Stimulated activated CD8-positive, alpha-beta memory T cell treated with anti-CD3 and anti-CD28 coated beads, Interleukin-7, amount 100 ng/mL, for 1 hour (primary cell): Measurements from ENCODE around the gene TBPL2.
A peak's percentile ranks its signal among the peaks of the same experiment; 100 is the strongest.
"Not testable (repeated sequence)": the region's sequence is repeated elsewhere in the genome, so short reads cannot be mapped to it uniquely, and the experiment has no call there.

Experiments
- DNase-seq, 2 donors: peaks; one replicate each; pipeline ENCODE4 v3.0.0-alpha.2; 2020; ENCODE audit warnings: low read depth in 2 of 2

The TBPL2 gene

DNA sequence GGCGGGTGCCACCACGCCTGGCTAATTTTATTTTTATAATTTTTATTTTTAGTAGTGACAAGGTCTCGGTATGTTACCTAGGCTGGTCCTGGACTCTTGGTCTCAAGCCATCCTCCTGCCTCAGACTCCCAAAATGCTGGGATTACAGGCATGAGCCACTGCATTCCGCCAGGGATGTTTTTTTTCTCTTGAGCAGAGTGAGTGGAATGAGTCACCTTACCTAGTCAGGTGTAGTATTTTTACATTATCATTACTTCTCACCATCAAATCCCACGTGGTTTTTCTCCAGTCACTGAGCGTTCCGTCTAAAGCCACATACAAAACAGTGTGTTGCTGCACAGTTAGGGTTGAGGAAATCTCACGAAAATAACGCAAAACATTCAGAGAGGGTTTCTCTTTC lies 870 bp upstream of the TBPL2 start:
- DNase-seq: no peak

DNA sequence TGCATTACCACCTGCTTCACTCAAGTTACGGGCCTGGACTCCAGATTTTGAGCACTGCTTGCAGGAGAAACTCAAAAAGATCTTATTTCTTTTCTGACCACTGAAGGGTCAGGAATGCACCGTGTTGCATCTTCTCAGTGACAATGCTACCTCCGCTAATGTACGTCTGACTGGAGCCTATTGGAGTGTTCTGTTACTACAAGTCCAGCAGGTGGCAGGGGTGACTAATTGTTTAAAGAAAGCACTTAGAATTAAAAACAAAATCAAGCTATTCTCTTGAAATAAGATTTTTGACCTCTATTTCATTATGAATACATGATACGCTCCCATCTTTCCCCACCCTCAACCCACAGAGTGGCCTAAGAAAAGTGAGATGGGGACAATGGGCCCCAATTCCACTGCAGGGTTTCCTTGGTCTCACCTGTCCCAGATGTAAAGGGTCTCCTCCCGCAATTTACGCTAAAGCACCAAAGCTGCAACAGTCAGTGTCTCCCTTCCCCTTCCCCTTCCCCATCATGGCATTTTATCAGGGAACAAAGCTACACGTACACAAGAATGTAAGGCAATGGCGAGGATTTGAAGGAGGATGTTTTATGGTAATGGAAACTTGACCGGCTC lies 2.2 kb downstream of the TBPL2 start:
- DNase-seq: no peak

DNA sequence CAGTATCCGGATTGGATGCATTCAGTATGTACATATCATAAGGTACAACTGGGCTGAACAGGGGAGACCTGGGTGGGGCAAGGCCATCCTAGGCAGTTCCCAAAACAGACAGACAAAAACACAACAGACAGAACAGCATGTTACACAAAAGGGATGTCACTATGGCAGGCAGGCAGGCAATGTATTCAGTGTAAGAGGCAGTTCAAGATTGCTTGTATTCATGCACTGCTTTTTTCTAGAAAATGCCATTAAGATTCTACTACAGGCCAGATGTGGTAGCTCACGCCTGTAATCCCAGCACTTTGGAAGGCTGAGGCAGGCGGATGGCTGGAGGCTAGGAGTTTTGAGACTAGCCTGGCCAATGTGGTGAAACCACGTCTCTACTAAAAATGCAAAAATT lies 3.5 kb downstream of the TBPL2 start:
- DNase-seq: no peak

DNA sequence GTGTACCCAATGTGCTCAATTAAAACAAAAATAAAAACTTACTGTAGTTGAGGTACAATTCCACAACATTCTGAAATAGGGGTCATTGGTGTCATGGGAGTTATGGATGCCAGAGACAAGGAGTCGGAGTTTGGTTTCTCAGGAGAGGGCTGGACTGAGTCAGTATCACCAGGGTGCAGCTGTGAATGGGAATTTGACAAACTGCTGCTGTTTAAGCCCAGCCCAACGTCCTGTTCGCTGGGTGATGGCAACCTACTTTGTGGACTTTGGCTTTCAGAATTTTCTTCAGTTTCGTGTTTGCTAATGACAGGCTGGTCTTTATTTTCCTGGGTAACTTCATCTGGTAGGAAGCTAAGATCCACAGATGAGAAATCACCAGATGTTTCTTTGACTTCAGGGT lies 3.9 kb downstream of the TBPL2 start:
- no peak for DNase-seq

DNA sequence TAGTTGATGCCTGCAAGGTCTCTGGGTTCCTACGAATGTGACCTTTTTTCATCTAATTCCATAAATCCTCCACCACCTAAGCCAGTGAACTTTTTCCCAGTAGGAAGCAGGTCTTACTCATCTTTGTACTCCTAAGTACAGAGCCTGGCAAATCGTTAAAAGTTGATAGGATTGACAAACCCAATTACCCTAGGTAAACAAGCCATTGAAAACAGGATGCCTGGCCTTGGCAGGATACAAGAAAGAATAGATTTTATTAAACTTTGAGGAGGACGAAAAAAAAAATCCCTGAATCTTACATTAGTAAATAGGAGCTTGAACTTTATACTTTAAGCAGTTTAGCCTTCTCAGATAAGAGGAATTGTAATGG lies 5.6 kb downstream of the TBPL2 start:
- no peak for DNase-seq

DNA sequence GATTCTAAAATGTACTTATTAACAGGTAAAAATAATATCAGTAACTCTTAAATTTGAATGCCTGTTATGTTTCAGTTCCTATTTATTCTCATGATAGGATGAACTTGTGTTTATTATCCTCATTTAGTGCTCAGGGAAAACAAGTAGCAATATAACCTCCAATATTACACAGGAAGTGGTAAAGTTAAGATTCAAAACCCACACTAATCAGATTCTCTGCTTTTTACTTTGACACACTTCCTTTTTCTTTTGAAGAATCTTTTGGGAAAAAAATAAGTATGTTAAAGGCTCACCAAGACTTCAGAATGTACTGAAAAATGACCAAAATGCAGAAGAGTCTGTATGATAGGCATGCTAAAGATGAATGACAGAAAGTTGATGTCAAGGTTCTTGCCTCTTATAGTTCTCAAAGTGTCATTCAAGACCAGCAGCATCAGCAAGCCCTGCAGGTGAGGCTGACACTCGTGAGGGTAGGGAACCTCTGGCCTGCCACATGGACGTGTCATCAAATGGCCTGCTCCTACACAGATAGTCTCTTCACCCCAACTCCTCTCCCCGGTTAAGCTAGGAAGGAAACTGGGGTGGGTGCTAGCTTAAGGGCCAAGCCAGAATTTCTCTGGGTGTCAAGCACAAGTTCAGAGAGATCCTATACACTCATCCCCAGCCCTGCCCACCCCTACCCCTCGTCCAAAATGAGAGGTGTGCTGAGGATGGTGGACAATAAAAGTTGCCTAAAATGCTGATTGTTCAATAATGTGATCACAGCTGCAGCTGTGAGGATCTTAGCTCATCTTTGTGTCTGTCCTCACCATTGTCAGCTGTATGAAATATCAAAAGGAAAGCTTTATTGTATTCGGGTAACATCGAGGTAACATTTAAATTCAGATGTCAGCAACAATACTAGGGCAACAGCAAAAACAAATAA lies 6.3 kb downstream of the TBPL2 start:
- DNase-seq: no peak

DNA sequence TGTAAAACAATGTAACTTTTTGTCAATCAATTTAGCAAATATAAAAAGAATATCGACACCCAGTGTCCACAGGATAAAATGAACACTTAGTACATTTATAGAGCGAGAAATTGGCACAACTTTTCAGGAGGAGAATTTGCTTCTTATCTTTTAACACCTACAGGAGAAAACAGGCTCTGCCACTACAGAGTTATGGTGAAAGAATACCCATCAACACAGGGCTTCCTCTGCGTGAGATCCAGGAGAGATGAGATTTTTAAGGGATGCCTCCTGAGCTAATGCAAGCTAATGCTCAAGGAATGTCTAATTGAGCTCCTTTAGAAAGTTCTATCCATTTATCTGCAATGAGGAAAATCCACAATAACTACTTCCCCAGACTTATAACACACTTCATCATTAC lies 7.8 kb downstream of the TBPL2 start:
- DNase-seq: no peak

DNA sequence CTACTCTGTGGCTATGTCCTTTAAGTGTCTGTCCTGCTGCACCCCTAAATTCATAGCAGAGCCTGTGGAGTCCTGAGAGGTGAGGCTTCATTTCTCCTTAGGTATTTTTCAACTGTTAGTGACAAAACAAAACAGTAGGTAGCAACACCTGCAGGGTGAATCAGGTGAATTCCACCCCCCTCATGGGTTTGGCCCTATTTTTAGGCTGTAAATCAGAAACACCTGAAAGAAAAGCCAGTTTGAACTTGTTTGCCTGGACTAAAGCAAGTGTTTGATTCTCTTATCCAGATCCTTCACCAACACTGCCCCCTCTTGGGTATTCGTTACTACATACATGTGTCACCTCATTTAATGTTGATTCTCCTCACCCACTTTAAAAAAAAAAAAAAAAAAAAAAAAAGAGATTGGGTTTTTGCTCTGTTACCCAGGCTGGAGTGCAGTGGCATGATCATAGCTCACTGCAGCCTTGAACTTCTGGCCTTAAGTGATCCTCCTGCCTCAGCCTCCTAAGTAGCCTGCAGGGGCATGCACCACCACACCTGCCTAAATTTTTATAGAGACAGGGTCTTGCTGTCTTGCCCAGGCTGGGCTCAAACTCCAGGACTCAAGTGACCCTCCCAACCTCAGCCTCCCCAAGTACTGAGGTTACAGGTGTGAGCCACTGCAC lies 10.3 kb downstream of the TBPL2 start:
- DNase-seq: no peak

DNA sequence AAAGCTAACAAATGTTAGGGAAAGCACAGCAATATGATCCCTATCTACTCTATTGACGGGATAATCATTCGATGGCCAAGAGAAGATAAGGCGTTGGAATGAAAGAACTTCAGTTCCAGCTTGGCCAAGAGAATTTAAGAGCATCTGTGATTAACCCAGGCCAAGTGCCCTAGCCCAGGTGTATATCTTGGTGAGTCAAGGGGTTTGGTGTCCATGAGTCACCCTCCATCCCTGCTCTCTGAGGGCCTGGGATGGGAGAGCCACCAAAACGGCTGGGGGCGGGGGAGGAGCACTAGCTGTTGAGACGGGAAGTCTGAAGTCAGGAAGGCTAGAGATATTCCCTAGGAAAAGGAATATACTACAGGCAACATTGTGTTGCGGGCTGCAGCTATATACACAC lies 13.0 kb downstream of the TBPL2 start:
- DNase-seq: no peak

DNA sequence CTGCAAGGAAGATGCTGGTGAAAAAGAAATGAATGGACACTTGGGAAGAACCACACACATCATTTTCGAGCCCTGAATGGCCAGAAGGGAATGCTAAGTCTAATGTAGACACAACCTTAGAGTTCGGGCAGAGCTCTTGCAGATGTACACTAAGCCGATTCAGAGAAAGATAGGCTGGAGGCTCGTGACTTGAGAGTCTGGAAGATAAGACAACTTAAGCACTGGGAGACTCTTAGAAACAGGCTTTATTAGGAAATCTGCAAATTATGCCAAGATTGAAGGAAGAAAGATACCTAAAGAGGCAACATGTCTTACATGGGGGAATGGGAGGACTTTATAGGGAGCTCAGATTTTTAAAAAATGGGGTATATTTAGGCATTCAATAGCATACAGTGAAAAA lies 13.5 kb downstream of the TBPL2 start:
- no peak for DNase-seq

DNA sequence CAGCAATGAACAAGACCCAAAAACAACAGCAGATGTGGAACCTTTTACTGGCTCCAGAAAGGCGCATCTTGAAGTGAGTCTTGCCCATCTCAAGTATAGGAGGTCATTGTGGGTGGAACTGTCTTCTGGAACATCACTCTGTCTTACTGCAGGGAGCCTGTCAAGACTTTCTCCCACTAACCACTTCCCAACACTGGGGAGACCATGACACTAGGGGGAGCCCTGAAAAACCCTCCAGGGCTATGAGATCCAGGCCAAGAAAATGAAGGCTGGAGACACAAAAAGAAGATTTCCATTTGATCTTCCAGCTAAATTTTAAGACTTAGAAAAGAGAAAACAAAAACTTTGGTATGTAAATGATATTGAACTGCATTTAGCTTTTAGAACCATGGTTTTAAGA lies 15.3 kb downstream of the TBPL2 start:
- DNase-seq: no peak

DNA sequence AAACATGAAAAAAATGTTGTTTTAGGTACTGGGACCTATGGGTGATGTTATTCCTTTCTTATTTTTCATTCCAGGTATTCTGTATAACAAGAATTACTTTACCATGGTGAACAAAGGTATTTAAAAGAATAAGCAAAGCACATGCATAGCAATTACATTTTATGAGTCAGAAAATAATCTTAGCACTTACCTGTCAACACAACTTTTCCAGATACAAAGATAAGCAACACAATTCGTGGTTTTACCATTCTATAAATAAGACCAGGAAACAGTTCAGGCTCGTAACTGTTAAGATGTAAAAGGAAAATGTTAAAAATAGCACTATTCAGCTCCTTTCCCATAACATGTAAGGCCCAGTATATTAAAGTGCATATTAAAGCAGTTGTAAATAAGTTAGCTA lies 16.4 kb downstream of the TBPL2 start:
- DNase-seq: no peak

DNA sequence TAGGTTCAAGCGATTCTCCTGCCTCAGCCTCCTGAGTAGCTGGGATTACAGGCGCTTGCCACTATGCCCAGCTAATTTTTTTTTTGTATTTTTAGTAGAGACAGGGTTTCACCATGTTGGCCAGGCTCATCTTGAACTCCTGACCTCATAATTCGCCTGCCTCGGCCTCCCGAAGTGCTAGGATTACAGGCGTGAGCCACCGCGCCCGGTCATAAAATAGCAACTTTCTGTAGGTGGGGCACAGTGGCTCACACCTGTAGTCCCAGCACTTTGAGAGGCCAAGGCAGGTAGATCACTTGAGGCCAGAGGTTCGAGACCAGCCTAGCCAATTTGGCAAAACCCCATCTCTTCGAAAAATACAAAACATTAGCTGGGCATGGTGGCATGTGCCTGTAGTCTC lies 18.1 kb downstream of the TBPL2 start:
- DNase-seq: not testable (repeated sequence)

DNA sequence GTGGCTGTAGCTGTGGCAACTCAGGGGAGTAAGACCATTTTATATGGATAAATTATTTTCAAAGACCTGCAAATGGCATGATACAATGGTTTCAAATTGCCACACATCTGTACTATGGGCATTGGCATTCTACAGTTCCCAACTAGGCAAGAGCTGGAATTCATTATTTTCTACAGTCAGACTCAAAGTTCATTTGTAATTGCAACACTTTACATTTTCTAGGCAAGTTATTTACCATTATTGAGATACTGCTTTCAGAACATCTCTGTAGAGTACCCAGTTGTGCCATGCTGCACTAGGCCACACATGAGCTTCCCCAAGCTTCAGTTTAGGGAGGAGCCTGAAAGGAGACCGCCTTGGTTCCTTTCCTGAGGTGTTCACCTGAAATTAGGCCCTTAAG lies 20.8 kb downstream of the TBPL2 start:
- DNase-seq: no peak

DNA sequence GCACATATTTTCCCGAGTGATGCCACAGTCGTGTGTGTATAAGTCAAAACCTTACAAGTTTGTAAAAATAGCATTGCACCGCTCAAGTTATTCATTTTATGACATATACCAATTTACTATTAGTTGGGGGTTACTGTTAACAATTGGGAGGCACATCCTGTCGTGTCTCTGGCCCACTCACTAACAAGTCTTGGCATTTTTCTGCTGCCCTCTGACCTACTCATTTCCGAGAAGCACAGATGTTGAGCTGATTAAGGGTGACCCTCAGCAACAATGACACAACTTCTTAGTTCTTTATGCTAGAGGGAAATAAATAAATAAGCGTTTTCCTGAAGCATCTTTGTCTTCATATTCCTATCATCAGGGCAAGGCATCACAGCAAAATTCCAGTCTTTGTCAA lies 22.0 kb downstream of the TBPL2 start:
- no peak for DNase-seq

DNA sequence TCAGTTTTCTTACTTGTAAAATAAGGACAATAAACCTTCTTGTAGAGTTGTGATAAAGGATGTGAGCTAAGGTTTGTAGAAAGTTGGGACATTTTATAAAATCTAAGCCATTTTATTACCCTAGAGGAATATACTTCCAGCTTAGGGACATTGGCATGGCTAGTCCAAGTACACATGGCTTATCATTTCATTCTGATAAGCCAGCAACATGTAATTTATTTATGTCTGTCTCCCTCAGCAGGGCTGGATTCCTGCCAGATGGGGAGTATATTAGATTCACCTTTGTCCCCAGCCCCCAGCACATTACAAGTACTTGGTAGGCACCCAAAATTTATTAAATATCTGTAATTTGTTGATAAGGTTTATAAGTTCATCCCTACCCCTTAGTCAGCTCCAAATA lies 22.5 kb downstream of the TBPL2 start:
- no peak for DNase-seq

DNA sequence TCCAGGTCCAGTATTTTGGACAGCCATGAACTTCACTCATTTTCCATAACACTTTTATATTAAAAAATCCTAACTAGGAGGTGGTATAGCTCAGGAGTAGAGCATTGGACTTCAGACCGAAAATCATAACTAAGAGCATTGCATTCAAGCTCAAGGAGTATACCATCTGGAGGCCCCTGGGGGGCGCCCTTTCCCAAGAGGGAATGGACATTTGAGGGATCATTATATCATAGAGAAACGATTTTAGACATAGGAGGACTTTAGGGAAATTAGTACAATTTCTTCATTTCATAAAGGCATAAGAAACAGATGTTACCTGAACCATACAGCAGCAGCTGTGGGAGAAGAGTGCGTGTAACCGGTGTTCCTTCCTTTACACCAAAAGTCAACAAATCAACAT lies 23.6 kb downstream of the TBPL2 start:
- DNase-seq: no peak

DNA sequence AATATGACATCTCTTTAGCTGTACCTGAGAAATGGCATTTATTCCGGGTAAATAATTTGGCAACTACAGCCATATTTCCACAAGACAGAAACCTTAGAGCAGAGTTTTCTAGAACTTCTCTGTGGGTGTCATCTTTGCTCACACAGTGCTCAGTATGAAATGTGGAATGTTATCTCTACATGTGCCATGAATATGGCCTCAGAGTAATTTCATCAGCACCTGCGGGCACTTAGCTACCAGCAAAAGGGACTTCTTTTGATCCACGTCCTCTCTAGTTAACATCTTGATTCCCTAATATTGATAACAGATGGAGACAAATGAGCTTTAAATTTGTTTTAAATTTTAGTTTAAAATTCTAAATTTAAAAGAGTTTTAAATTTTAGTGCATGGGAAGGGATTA lies 25.9 kb downstream of the TBPL2 start:
- DNase-seq: no peak

DNA sequence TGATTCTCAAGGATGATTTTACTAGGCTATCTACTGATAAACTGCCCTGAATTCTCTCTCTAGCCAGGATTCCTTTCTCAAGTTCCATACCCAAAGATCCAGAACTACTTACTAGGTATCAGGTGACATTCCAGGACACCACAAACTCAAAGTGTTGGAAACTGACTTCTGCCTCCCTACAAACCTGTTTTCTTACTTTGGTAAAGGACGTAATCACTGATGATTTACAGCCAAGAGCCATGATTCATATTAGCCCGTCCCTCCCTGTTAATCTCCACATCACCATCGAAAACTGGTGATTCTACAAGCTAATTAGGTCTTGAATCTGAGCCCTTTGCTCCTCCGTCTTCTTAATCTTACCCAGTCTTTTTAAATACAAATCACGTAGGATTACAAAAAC lies 27.7 kb downstream of the TBPL2 start:
- no peak for DNase-seq

DNA sequence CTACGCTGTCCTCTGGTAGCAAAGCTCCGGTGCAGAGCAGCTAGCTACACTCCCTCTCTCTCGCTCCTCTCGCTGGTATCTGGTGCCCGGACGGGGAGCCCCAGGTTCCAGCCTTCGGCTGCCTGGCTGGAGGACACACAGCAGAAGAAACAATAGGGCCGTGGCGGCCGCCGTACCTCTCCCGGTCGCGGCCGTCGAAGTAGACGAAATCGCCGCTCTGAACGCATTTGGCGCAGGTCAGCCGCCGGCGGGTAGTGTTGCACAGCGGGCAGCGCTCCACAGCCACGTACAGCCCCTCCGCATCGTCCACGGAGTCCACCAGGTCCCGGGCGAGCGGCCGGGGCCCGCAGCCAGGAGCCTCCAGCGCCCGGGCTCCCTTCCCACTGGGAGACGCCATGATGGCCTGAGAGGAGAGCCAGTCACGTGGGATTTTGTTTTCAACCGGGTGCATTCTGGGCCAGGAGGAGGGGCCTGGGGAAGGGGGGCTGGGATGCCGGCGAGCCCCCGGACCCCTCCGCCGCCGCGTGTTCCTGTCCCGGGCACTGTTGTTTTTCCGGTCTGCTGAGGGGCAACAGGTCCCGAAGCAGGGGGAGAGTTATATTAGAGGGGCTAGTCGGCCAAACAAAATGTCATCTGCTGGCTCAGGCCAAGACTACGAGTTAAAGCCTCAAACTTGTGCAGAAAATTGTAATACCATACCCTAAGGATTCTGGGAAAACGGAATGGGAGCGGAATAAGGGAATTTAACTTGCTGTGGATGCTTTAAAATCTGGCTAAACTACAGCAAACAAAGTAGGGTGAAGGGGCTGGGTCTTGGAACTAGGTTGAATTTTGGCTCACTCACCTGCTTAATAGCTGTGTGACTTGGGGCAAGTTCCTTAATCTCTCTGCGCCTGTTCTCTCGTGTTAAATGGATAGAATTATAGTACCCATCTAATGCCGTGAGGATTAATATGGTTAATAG lies 28.7 kb downstream of the TBPL2 start, which contains the start of gene ATG14:
Gene ATG14, minus strand, starts transcription at position 405 of the 964 bp plus-strand sequence. Its CDS starts 8 bp downstream, at position 397.
- peak; percentile 44 for DNase-seq

DNA sequence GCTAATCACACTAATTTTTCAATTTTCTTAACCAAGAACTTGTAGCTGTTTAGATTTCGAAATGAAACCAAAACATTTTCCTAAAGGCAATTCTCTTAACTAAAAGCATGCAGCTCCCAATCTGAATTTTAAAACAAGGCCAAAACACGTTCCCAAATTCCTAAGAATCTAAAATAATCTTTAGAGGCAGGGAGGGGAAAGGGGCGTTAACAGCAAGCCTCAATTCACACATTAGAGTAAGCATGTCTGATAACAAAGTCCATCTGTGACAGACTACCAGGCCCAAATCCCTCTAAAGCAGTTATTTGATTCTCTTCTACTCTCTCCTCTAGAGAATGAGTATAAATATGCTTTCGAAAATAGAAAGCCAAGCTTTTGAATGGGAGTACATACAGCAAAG lies 29.5 kb downstream of the TBPL2 start:
- no peak for DNase-seq
